Measurements from ENCODE around the gene PKDREJ.

The PKDREJ gene

DNA sequence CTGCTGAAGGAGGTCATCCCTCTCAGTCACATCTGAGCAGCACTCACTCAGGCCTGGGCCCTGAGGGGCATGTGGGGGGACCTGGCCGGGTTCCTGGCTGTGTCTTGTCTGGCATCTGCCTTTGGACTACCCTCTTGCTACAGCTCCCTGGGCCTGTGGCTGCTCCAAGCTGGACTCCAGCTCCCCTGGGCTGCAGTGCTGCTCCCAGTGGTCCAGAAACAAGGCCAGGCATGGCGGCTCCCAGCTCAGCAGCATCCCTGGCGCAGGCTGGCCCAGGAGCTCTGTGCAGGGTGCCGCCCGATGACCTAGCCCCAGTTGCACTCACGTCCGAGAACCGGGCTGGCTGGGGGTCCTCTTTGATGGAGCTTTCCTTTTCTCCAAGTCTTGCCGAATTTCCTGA, 18.4 kb downstream of the PKDREJ start:
- TF ChIP-seq, protein P1, sequence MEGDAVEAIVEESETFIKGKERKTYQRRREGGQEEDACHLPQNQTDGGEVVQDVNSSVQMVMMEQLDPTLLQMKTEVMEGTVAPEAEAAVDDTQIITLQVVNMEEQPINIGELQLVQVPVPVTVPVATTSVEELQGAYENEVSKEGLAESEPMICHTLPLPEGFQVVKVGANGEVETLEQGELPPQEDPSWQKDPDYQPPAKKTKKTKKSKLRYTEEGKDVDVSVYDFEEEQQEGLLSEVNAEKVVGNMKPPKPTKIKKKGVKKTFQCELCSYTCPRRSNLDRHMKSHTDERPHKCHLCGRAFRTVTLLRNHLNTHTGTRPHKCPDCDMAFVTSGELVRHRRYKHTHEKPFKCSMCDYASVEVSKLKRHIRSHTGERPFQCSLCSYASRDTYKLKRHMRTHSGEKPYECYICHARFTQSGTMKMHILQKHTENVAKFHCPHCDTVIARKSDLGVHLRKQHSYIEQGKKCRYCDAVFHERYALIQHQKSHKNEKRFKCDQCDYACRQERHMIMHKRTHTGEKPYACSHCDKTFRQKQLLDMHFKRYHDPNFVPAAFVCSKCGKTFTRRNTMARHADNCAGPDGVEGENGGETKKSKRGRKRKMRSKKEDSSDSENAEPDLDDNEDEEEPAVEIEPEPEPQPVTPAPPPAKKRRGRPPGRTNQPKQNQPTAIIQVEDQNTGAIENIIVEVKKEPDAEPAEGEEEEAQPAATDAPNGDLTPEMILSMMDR (conservative IDR thresholded peaks at IDR 0.05), result no peak
- TF ChIP-seq ZFX (IDR thresholded peaks at IDR 0.05), result no peak
- no peak overlapping the region for H3K27ac ChIP-seq

DNA sequence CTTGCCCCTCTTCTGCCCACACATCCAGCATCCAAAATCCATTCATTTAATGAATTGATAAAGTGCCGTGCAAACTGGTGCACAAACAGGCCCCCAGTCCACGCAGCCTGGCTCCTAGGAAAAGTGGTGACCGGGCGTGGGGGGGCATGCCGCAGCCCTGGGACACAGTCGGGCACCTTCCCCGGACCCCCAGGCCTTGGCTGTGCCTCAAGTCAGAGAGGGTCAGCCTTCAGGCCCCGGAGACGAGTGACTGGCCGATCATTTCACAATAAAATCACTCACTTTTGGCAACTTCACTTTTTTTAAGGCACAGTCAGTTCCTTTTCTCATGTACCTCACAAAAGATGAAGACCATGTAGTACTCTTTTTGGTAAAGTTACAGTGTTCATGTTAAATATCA, 21.1 kb downstream of the PKDREJ start:
- no peak for TF ChIP-seq ZFX (IDR thresholded peaks at IDR 0.05)
- TF ChIP-seq, protein P1 (conservative IDR thresholded peaks at IDR 0.05), result no peak
- H3K27ac ChIP-seq, result no peak overlapping the region

DNA sequence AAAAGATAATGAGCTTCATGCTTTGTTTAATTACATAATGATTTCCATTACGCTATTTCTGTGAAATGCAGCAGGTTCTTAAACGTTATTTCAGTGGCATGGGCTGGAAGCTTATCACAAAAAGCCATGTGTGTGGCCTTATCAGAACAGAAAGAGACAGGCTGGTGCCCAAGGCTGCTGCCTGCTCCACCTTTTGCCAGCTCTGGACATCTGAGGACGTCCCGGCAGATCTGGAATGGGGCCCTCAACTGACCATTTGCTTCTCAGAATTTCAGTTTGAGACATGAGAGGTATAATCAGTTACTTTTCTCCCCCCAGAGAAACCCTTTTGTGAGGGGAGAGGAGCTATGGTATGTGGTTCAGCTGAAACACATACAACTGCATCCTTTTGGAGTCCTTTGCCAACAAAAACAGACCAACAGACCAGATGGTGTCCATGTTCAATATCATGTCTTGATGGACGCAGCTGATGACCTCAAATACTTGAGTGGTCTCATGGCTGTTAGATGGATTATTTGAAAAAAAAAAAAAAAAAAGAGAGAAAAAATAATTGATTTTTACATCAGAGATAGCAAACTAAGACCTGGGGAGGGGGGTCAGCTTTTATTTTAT, 21.6 kb downstream of the PKDREJ start:
- H3K27ac ChIP-seq, result no peak overlapping the region
- TF ChIP-seq ZFX (IDR thresholded peaks at IDR 0.05), result no peak
- TF ChIP-seq, protein P1 (conservative IDR thresholded peaks at IDR 0.05), result no peak

DNA sequence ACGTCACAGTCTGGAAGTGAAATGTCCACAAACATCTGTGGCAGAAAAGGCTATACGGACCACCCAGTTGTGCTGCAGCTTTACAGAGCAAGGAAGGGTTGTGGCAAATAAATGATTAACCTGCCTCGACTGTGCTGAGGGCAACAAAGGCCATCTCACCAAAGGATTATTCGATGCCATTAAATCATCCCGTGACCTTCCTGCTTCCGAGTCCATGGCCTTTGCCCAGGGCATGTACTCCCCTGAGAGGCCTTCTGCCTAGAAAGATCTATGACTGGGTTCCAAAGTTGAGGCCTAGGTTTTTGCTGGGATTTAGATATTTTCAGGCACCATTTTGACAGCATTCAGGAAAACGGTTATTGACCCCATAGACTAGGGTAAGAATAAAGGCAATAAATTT, 22.2 kb downstream of the PKDREJ start:
- H3K27ac ChIP-seq, result no peak overlapping the region
- TF ChIP-seq ZFX (IDR thresholded peaks at IDR 0.05), result no peak
- TF ChIP-seq, protein P1 (conservative IDR thresholded peaks at IDR 0.05), result no peak

DNA sequence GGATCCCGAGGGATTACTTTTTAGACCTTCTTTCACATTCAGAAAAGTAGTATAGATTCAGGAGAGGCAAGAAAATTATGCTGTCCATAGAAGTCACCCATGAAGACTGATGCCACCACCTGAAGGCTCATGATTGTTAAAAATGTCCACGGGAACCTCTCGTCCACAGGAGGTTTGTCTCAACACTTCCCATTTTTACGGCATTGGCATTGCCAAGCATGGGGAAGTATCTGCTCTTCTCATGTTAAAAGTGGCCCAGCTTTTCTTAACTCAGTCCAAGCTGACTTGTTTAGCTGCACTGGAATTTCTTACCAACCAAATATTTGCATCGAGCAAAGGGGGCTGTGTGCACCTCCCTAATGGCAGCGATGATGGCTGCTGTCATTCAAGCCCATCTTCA, 22.6 kb downstream of the PKDREJ start:
- H3K27ac ChIP-seq, result no peak overlapping the region
- TF ChIP-seq ZFX (IDR thresholded peaks at IDR 0.05), result no peak
- TF ChIP-seq, protein P1 (conservative IDR thresholded peaks at IDR 0.05), result no peak

DNA sequence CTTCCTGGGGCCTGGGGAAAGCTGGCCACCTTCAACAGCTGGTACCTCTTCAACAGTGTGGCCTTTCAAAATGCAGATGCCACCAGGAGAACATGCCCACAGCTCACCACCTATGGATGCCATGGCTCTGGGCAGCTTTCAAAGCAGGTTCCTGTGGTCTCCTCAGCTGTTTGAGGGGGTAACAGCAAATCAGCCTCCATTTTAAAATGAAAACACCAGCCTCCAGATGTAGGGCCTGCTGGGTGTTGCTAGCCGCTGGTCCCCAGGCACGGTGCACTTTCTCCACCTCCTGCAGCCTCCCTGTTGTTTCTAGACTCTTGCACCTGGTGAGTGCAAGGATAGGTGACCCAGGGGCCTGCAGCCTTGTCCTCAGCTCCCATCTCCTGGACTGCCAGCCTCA, 23.1 kb downstream of the PKDREJ start:
- no peak overlapping the region for H3K27ac ChIP-seq
- no peak for TF ChIP-seq ZFX (IDR thresholded peaks at IDR 0.05)
- TF ChIP-seq, protein P1 (conservative IDR thresholded peaks at IDR 0.05), result no peak

DNA sequence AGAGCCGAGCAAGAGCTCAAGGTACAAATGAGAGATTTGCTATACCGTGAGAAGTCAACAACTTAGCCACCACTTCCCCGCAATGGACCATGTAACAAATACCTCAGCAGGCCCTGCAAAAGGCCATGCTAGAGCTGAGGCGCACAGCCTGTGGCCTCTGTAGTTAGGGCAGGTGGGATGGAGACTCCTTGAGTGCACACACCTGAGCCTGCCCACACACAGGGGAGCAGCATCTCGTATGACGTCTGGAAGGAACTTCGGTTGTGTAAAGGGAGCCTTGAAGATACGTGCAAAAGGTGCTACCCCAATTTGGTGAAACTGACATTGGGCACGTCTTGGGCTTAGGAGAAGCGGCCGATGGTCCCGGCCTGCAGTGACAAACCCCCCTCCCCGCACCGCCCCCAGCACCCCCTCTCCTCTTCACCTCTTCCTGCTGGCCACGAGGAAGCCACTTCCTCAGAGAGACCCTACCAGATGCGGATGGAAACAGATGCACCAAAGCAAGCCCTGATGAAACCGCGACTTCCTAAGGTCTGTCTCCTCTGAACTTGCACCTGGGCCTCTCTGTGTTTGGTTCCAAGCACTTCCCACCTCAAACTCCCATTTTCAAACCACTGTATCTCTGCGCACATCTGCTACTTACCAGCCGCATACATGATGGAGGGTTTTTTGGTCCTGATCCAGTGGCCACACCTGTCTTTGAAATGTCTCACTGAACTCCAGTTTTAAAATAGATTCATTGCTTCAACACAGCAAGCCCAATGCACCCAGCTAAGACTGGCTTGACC, 23.7 kb downstream of the PKDREJ start:
- no peak overlapping the region for H3K27ac ChIP-seq
- no peak for TF ChIP-seq ZFX (IDR thresholded peaks at IDR 0.05)
- TF ChIP-seq, protein P1 (conservative IDR thresholded peaks at IDR 0.05), result no peak
